ENCODE measurements around the gene RAPGEF3.

DNA sequence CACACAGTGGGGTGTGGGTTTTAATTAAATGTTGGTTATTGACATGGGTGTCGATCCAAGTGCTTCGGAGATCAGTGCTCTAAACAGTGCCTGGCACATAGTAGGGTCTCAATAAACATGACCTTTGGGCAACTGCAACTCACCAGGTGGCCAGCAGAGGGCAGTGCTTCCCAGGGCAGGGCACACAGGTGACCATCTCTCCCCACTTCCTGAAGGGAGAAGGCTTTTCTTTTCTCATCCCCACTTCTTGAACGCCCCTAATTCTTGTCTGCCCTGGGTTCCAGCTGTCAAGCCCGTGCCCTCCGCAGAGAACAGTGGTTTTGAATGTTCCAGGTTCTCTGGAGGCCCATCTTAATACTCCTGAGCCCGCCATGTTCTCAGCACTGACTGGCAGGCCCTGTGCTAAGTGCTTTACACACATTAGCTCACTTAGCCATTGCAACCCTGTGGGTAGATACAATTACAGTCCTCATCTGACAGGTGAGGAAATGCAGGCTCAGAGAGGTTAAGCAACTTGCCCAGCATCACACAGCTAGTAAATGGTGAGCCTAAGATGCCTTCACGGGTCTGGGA lies 16.3 kb downstream of the RAPGEF3 start:
- TF ChIP-seq MEIS1 (CRISPR knock-in tag; IDR thresholded peaks at IDR 0.05; ENCODE audit: borderline replicate concordance) (no peak), CTCF (tag by site-specific recombination; IDR thresholded peaks at IDR 0.05) (peak; percentile 82), ZNF324 (tag by site-specific recombination; IDR thresholded peaks at IDR 0.05) (no peak), ZNF473 (tag by site-specific recombination; IDR thresholded peaks at IDR 0.05) (no peak), ZNF274 (IDR thresholded peaks at IDR 0.05; ENCODE audit: low read length) (no peak), ZNF274 (tag by site-specific recombination; IDR thresholded peaks at IDR 0.05; ENCODE audit: borderline replicate concordance) (no peak), ZNF76 (tag by site-specific recombination; IDR thresholded peaks at IDR 0.05; ENCODE audit: borderline replicate concordance, low read depth) (no peak), ZBTB7A (tag by site-specific recombination; IDR thresholded peaks at IDR 0.05; ENCODE audit: low read depth) (no peak; the same call in 1 of the 2 replicates), ZNF530 (tag by site-specific recombination; IDR thresholded peaks at IDR 0.05; ENCODE audit: low read depth) (no peak), EGR2 (tag by site-specific recombination; IDR thresholded peaks at IDR 0.05; ENCODE audit: low read depth) (no peak), ELK4 (IDR thresholded peaks at IDR 0.05; ENCODE audit: borderline replicate concordance, low read depth, low read length) (no peak)
- TF ChIP-seq, protein P1, sequence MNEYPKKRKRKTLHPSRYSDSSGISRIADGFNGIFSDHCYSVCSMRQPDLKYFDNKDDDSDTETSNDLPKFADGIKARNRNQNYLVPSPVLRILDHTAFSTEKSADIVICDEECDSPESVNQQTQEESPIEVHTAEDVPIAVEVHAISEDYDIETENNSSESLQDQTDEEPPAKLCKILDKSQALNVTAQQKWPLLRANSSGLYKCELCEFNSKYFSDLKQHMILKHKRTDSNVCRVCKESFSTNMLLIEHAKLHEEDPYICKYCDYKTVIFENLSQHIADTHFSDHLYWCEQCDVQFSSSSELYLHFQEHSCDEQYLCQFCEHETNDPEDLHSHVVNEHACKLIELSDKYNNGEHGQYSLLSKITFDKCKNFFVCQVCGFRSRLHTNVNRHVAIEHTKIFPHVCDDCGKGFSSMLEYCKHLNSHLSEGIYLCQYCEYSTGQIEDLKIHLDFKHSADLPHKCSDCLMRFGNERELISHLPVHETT (tag by site-specific recombination; IDR thresholded peaks at IDR 0.05) = 0 out of 2 replicates have a peak, but pooled peaks have one; percentile 65
